Thymus (tissue), 11 donors: ENCODE results near the gene KRTAP10-5. TPM values are rescaled to one million over a fixed set of nuclear protein-coding genes. Genes with fewer than 3 reads are reported as not detected.
A peak's percentile ranks its signal among the peaks of the same experiment; 100 is the strongest.

Experiments used
- DNase-seq, 9 donors: peaks; one replicate each; pipeline ENCODE4 v3.0.0-alpha.2; 2013; ENCODE audit warnings: low spot score in 9 of 9, low read depth in 6 of 9, missing footprints in 1 of 9
- H3K27ac ChIP-seq, 2 donors: one replicate each; pipeline ENCODE4 v1.5.1; 2013; ENCODE audit warnings: control low read depth in 1 of 2, low read depth in 1 of 2, low read length in 1 of 2, mild to moderate bottlenecking in 1 of 2, moderate library complexity in 1 of 2
- H3K27me3 ChIP-seq, 2 donors: one replicate each; pipeline ENCODE4 v1.5.1; 2013; ENCODE audit warnings: low read length in 1 of 2; ENCODE audit not compliant: control insufficient read depth in 2 of 2, insufficient read depth in 1 of 2
- H3K36me3 ChIP-seq, 2 donors: one replicate each; pipeline ENCODE4 v1.5.1; 2013; ENCODE audit warnings: low read length in 1 of 2, mild to moderate bottlenecking in 1 of 2, moderate library complexity in 1 of 2; ENCODE audit not compliant: control insufficient read depth in 2 of 2, insufficient read depth in 2 of 2
- H3K4me1 ChIP-seq, 2 donors: one replicate each; pipeline ENCODE4 v1.5.1; 2013; ENCODE audit warnings: low read length in 2 of 2; ENCODE audit not compliant: control insufficient read depth in 2 of 2, insufficient read depth in 2 of 2
- H3K4me3 ChIP-seq, 2 donors: one replicate each; pipeline ENCODE4 v1.5.1; 2013; ENCODE audit warnings: low read length in 2 of 2, control low read depth in 1 of 2, mild to moderate bottlenecking in 1 of 2
- H3K9me3 ChIP-seq, 2 donors: one replicate each; pipeline ENCODE4 v1.5.1; 2013; ENCODE audit warnings: low read length in 1 of 2, mild to moderate bottlenecking in 1 of 2; ENCODE audit not compliant: control insufficient read depth in 2 of 2, insufficient read depth in 1 of 2
- WGBS: extraction: QIAGEN DNeasy Blood & Tissue Kit; methylation state at CpG from one replicate; pipeline ENCODE4 v1.1.7; 2013; 5-methylcytosine and 5-hydroxymethylcytosine counted together
- polyA plus RNA-seq: library from polyadenylated mRNA; stranded (reverse); fragments of 200-250 nt; gene quantifications from one replicate; pipeline ENCODE4 v1.2.3, GENCODE V29; 2013
- total RNA-seq: library from RNA; stranded (reverse); fragments of 120-200 nt; gene quantifications from one replicate; pipeline ENCODE4 v1.2.4, GENCODE V29; 2013
- donor health status: healthy.

The KRTAP10-5 gene
- total and polyA plus RNA-seq, 2 donors, result not detected

- Histone ChIP-seq H3K4me1 (peaks cover 0 to 3% of the 10 kb centered on the region in 2 donors), H3K27me3 (peaks cover 0 to 2% of the 10 kb centered on the region in 2 donors), H3K9me3 (peaks cover 2 to 16% of the 10 kb centered on the region in 2 donors), H3K4me3 (no peak overlapping the region), H3K36me3 (no peaks in the 10 kb centered on the region), H3K27ac (no peak overlapping the region)
- DNase-seq, result no peak
- 96% methylated on average over 6 of the region's 6 CpGs for WGBS
Observed at GRCh38 chr21:44619886-44620285, 39.5 kb upstream of the KRTAP10-5 start.

GRCh38 chr21:44618909-44619308, 38.5 kb upstream of the KRTAP10-5 start:
- Histone ChIP-seq H3K4me1 (peaks cover 0 to 3% of the 10 kb centered on the region in 2 donors), H3K27me3 (peaks cover 0 to 2% of the 10 kb centered on the region in 2 donors), H3K36me3 (no peaks in the 10 kb centered on the region), H3K4me3 (no peak overlapping the region), H3K27ac (no peak overlapping the region), H3K9me3 (peaks cover 2 to 16% of the 10 kb centered on the region in 2 donors)
- DNase-seq, result peak in 3 of 9 donors; percentile 4 to 29 (median 7)
- WGBS, result 62% methylated on average over 3 of the region's 3 CpGs

- 39% methylated on average over 4 of the region's 4 CpGs for WGBS
- Histone ChIP-seq H3K27me3 (peaks cover 0 to 2% of the 10 kb centered on the region in 2 donors), H3K4me3 (no peak overlapping the region), H3K36me3 (no peaks in the 10 kb centered on the region), H3K27ac (no peak overlapping the region), H3K9me3 (peaks cover 2 to 16% of the 10 kb centered on the region in 2 donors), H3K4me1 (peaks cover 0 to 3% of the 10 kb centered on the region in 2 donors)
- no peak for DNase-seq
Observed at GRCh38 chr21:44618504-44618903, 38.1 kb upstream of the KRTAP10-5 start.

GRCh38 chr21:44617071-44617501, 36.7 kb upstream of the KRTAP10-5 start:
- WGBS, result 80% methylated on average over 8 of the region's 8 CpGs
- peaks cover 0 to 3% of the 10 kb centered on the region in 2 donors for H3K4me1 ChIP-seq
- no peak for DNase-seq
- H3K9me3 ChIP-seq, result peaks cover under 1 to 13% of the 10 kb centered on the region in 2 donors
- no peaks in the 10 kb centered on the region for H3K36me3 ChIP-seq
- peaks cover 0 to 2% of the 10 kb centered on the region in 2 donors for H3K27me3 ChIP-seq
- no peak overlapping the region for H3K4me3 ChIP-seq
- no peak overlapping the region for H3K27ac ChIP-seq

- WGBS, result 85% methylated on average over 16 of the region's 16 CpGs
- Histone ChIP-seq H3K36me3 (no peaks in the 10 kb centered on the region), H3K4me3 (no peak overlapping the region), H3K9me3 (peaks cover 3 to 19% of the 10 kb centered on the region in 2 donors), H3K4me1 (peaks cover 0 to 3% of the 10 kb centered on the region in 2 donors), H3K27me3 (peaks cover 0 to 2% of the 10 kb centered on the region in 2 donors), H3K27ac (no peak overlapping the region)
- no peak for DNase-seq
Observed at GRCh38 chr21:44616591-44616926, 36.2 kb upstream of the KRTAP10-5 start.

GRCh38 chr21:44615911-44616590, 35.6 kb upstream of the KRTAP10-5 start:
- Histone ChIP-seq H3K27me3 (peaks cover 0 to 2% of the 10 kb centered on the region in 2 donors), H3K4me1 (peaks cover 0 to 3% of the 10 kb centered on the region in 2 donors), H3K36me3 (no peaks in the 10 kb centered on the region), H3K9me3 (peaks cover 3 to 22% of the 10 kb centered on the region in 2 donors), H3K27ac (no peak overlapping the region), H3K4me3 (no peak overlapping the region)
- no peak for DNase-seq
- 82% methylated on average over 17 of the region's 17 CpGs for WGBS

- H3K36me3 ChIP-seq, result no peaks in the 10 kb centered on the region
- 74% methylated on average over 8 of the region's 8 CpGs for WGBS
- H3K9me3 ChIP-seq, result peaks cover 3 to 25% of the 10 kb centered on the region in 2 donors
- peaks cover 0 to 3% of the 10 kb centered on the region in 2 donors for H3K4me1 ChIP-seq
- no peak overlapping the region for H3K27ac ChIP-seq
- H3K4me3 ChIP-seq, result no peak overlapping the region
- no peak for DNase-seq
- H3K27me3 ChIP-seq, result peaks cover 0 to 2% of the 10 kb centered on the region in 2 donors
Observed at GRCh38 chr21:44615466-44615865, 35.1 kb upstream of the KRTAP10-5 start.

GRCh38 chr21:44614961-44615391, 34.6 kb upstream of the KRTAP10-5 start:
- H3K36me3 ChIP-seq, result no peaks in the 10 kb centered on the region
- H3K4me1 ChIP-seq, result peaks cover 0 to 3% of the 10 kb centered on the region in 2 donors
- no peak for DNase-seq
- peaks cover 0 to 2% of the 10 kb centered on the region in 2 donors for H3K27me3 ChIP-seq
- H3K4me3 ChIP-seq, result no peak overlapping the region
- H3K9me3 ChIP-seq, result peaks cover 3 to 27% of the 10 kb centered on the region in 2 donors
- WGBS, result 94% methylated on average over 28 of the region's 28 CpGs
- H3K27ac ChIP-seq, result no peak overlapping the region

- no peak for DNase-seq
- Histone ChIP-seq H3K36me3 (no peaks in the 10 kb centered on the region), H3K27me3 (peaks cover 0 to 2% of the 10 kb centered on the region in 2 donors), H3K4me3 (no peak overlapping the region), H3K9me3 (peaks cover 3 to 27% of the 10 kb centered on the region in 2 donors), H3K27ac (no peak overlapping the region), H3K4me1 (peaks cover 0 to 3% of the 10 kb centered on the region in 2 donors)
- 91% methylated on average over 20 of the region's 20 CpGs for WGBS
Observed at GRCh38 chr21:44614161-44614631, 33.8 kb upstream of the KRTAP10-5 start.
